ENCODE results near the gene COASY.

The COASY gene

DNA sequence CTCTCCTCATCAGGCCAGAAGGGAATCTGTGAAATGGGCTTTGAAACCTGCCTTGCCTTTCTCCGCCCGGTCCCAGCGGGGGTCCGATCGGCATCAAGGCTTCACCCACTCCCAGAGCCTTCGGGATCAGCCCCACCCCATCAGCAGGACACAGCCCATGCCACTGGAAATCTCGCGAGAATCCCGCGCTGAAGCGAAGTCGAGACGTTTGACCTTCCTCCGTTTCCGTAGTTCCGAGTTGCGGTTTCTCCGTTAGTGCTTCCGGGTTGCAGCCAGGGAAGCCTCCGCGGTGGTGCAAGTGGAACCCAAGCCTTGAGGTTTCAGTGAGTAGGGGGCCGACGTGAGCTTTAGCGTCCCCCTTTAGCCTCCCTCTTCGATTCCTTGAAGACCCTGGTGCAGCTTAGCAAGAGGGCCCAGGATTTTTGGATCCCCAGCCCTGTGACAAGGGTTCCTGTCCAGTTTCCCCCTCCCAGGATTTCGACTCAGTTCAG is at the start of gene COASY:
Gene COASY, plus strand, starts transcription at position 252 of the 491 bp plus-strand sequence. CDS start 475 bp downstream, outside the sequence.
- peak within 1 kb of the TSS; percentile 80 to 97 (median 92) for H3K4me3 ChIP-seq
- no peaks in the 10 kb centered on the region for H3K9me3 ChIP-seq (replicated peaks in 1 of 11)
- peak within 1 kb of the TSS; percentile 90 to 98 (median 95) for H3K9ac ChIP-seq
- peaks cover 26 to 49% (median 44%) of the 10 kb centered on the region in 10 experiments for H3K4me1 ChIP-seq
- H4K20me1 ChIP-seq: no peaks in the 10 kb centered on the region
- peaks cover 29 to 37% (median 34%) of the 10 kb centered on the region in 11 experiments for H3K36me3 ChIP-seq
- peak within 1 kb of the TSS; percentile 84 to 95 (median 90) for H3K27ac ChIP-seq
- TF ChIP-seq Cebpa-rat (IDR thresholded peaks at IDR 0.05): no peak
- H3K4me2 ChIP-seq: peak within 1 kb of the TSS; percentile 94 to 100 (median 99)
- no peaks in the 10 kb centered on the region for H3K27me3 ChIP-seq

DNA sequence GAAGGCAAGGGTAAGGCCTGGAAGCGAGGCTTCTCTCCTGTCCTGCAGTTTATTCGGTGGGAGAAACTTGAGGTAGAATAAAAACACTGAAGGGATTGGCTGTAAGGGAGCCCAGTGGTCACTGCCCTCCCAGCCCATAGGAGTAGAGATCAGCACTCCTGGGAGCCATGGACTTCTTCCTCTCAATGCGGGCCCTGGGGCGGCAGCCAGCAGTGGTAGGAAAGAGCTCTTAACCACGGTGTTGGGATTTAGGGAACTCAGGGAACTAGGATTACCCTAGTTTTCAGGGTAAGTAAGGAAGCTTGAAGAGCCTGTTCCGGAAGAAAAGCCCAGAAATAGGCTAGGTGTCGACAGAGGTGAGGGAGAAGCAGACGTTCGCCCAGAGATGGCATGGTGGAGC is 49.7 kb upstream of the COASY start:
- no peak for TF ChIP-seq Cebpa-rat (IDR thresholded peaks at IDR 0.05)
- H3K4me3 ChIP-seq: no peak overlapping the region
- peak overlapping the region in 1 of 11 experiments; percentile 37; a peak in 2 of 22 replicates for H3K9ac ChIP-seq
- peaks cover 0 to 100% (median 0%) of the 10 kb centered on the region in 11 experiments; a peak in 7 of 22 replicates for H3K36me3 ChIP-seq
- H3K4me1 ChIP-seq: peaks cover 39 to 79% (median 53%) of the 10 kb centered on the region in 10 experiments
- H4K20me1 ChIP-seq: peaks cover 0 to 100% (median 0%) of the 10 kb centered on the region in 11 experiments; a peak in 7 of 22 replicates
- no peaks in the 10 kb centered on the region for H3K9me3 ChIP-seq (replicated peaks in 1 of 11)
- H3K27me3 ChIP-seq: peaks cover 0 to 18% (median 0%) of the 10 kb centered on the region in 11 experiments; a peak in 1 of 22 replicates
- H3K4me2 ChIP-seq: peak overlapping the region in 9 of 11 experiments; percentile 31 to 62 (median 48); a peak in 17 of 22 replicates
- no peak overlapping the region for H3K27ac ChIP-seq

DNA sequence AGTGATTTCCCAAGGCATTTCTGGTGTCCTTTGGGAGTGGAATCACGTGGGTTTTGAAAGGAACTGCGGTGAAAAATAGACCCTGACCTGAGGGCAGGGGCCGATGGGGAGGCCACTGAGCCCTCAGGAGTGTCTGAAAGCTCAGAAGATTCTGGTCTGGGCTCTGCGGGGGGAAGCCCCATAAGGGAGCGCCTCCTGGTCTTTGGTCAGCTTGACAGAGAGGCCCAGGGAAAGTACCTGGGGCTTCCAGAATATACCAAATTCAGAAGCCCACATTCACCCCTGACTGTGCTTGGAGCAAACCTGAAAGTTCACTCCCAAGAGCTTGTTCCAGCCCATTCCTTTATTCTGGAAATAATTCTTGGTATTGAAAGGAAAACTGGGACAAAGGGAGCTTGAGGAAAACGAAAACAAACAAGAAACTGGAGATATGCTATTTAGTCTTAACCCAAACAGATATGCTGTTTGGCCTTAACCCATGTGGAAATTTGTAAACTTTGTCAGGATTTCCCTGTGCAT is 49.2 kb upstream of the COASY start:
- Histone ChIP-seq H3K36me3 (peaks cover 0 to 95% (median 0%) of the 10 kb centered on the region in 11 experiments; a peak in 7 of 22 replicates), H3K4me2 (peak overlapping the region in 9 of 11 experiments; percentile 31 to 62 (median 48); a peak in 16 of 22 replicates), H3K4me1 (peaks cover 42 to 79% (median 57%) of the 10 kb centered on the region in 10 experiments)

DNA sequence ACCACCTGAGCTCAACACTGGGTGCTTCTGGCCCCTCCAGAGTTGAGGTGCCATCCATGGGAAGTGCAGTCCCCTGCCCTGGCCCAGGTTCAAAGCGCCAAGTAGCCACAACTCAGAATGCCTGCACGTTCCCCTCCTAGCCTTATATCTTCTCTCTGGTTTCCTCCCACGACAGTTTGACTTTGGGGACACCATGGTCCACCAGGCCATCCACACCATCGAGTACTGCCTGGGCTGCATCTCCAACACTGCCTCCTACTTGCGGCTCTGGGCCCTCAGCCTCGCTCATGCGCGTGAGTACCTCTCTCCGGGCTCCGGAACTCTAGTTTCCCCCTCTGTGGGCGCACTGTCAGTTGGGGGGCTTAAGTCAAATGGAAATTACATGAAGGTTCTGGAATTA is 48.3 kb upstream of the COASY start:
- Histone ChIP-seq H3K4me2 (no peak overlapping the region), H3K27me3 (peaks cover 0 to 13% (median 0%) of the 10 kb centered on the region in 11 experiments; a peak in 1 of 22 replicates), H4K20me1 (peaks cover 0 to 99% (median 0%) of the 10 kb centered on the region in 11 experiments; a peak in 7 of 22 replicates), H3K9ac (no peak overlapping the region; a peak in 1 of 22 replicates), H3K27ac (no peak overlapping the region), H3K4me3 (no peak overlapping the region), H3K36me3 (peaks cover 0 to 86% (median 0%) of the 10 kb centered on the region in 11 experiments; a peak in 6 of 22 replicates), H3K9me3 (replicated peaks in 1 of 11) (no peaks in the 10 kb centered on the region), H3K4me1 (peaks cover 43 to 79% (median 58%) of the 10 kb centered on the region in 10 experiments)
- no peak for TF ChIP-seq Cebpa-rat (IDR thresholded peaks at IDR 0.05)

More for the DNA sequence above, 49.2 kb upstream of the COASY start:
- H3K27me3 ChIP-seq: peaks cover 0 to 13% (median 0%) of the 10 kb centered on the region in 11 experiments; a peak in 1 of 22 replicates
- peak overlapping the region in 1 of 11 experiments; percentile 37; a peak in 2 of 22 replicates for H3K9ac ChIP-seq
- TF ChIP-seq Cebpa-rat (IDR thresholded peaks at IDR 0.05): no peak
- H3K9me3 ChIP-seq (replicated peaks in 1 of 11): no peaks in the 10 kb centered on the region
- peaks cover 0 to 99% (median 0%) of the 10 kb centered on the region in 11 experiments; a peak in 7 of 22 replicates for H4K20me1 ChIP-seq
- H3K27ac ChIP-seq: no peak overlapping the region
- H3K4me3 ChIP-seq: no peak overlapping the region

DNA sequence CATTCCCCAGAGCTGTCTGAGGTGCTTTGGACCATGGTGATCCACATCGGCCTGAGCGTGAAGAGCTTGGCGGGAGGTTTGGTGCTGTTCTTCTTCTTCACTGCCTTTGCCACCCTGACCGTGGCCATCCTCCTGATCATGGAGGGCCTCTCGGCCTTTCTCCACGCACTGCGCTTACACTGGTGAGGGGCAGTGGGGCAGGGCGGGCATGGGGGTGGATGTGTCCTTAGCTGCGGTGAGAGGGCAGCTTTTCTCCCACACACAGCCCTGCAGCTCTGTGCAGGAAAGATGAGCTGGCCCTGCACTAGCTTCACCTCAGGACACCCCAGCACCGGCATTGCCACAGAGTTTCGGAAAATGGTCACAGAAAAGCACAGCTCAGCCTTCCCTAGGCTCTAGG is 47.7 kb upstream of the COASY start:
- no peak for TF ChIP-seq Cebpa-rat (IDR thresholded peaks at IDR 0.05)
- H3K27me3 ChIP-seq: peaks cover 0 to 13% (median 0%) of the 10 kb centered on the region in 11 experiments; a peak in 1 of 22 replicates
- peaks cover 43 to 79% (median 58%) of the 10 kb centered on the region in 10 experiments for H3K4me1 ChIP-seq
- H3K36me3 ChIP-seq: peaks cover 0 to 84% (median 0%) of the 10 kb centered on the region in 11 experiments; a peak in 6 of 22 replicates
- H3K4me3 ChIP-seq: no peak overlapping the region
- H3K4me2 ChIP-seq: no peak overlapping the region
- no peak overlapping the region for H3K27ac ChIP-seq
- H3K9ac ChIP-seq: peak overlapping the region in 1 of 11 experiments; percentile 16; a peak in 2 of 22 replicates
- peaks cover 0 to 99% (median 0%) of the 10 kb centered on the region in 11 experiments; a peak in 7 of 22 replicates for H4K20me1 ChIP-seq
- no peaks in the 10 kb centered on the region for H3K9me3 ChIP-seq (replicated peaks in 1 of 11)

DNA sequence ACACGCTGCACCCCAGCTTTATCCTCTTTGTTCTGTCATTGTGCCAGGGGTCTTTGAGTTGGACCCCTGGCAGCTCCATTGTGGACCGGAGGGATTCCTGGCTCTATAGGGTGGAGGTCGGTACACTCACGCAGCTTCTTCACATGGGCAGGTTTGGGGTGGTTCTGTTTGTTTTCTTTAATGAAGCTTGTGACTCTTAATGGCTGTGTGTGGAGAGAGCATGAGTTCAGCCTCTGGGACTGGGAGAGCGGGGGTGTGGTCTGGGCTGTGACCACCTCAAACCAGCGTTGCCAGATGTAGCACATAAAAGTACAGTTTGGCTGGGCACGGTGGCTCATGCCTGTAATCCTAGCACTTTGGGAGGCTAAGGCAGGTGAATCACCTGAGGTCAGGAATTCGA is 47.1 kb upstream of the COASY start:
- H3K4me1 ChIP-seq: peaks cover 43 to 79% (median 58%) of the 10 kb centered on the region in 10 experiments
- H3K27ac ChIP-seq: no peak overlapping the region
- no peak for TF ChIP-seq Cebpa-rat (IDR thresholded peaks at IDR 0.05)
- H3K27me3 ChIP-seq: peaks cover 0 to 13% (median 0%) of the 10 kb centered on the region in 11 experiments; a peak in 1 of 22 replicates
- H3K9ac ChIP-seq: peak overlapping the region in 1 of 11 experiments; percentile 16; a peak in 2 of 22 replicates
- no peak overlapping the region for H3K4me2 ChIP-seq
- H4K20me1 ChIP-seq: peaks cover 0 to 98% (median 0%) of the 10 kb centered on the region in 11 experiments; a peak in 7 of 22 replicates
- peaks cover 0 to 83% (median 0%) of the 10 kb centered on the region in 11 experiments; a peak in 6 of 22 replicates for H3K36me3 ChIP-seq
- H3K9me3 ChIP-seq (replicated peaks in 1 of 11): no peaks in the 10 kb centered on the region
- no peak overlapping the region for H3K4me3 ChIP-seq

DNA sequence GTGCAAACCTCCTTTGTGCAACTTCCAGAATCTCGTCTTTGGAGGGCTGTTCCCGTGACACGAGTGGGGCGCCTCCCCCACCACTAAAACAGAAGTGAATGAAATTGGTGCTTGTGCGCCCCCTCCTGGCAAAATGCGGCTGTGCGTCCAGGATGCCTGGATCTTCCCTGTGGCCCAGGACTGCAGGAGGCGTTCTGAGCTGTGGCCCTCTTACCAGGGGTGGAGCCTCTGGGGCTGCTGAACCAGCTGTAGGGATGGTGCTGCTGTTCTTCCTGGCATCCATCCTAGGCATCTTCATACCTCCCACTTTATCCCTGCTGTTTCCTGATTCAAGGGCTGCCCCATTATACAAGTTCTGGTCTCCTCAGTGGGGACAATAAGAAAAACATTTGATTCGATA is 44.4 kb upstream of the COASY start:
- Histone ChIP-seq H3K4me2 (peak overlapping the region in 10 of 11 experiments; percentile 72 to 95 (median 83); a peak in 21 of 22 replicates), H3K9ac (peak overlapping the region in 5 of 11 experiments; percentile 20 to 75 (median 43); a peak in 3 of 22 replicates), H3K36me3 (peaks cover 0 to 78% (median 0%) of the 10 kb centered on the region in 11 experiments; a peak in 7 of 22 replicates), H4K20me1 (peaks cover 0 to 98% (median 0%) of the 10 kb centered on the region in 11 experiments; a peak in 6 of 22 replicates), H3K27me3 (peaks cover 0 to 5% (median 0%) of the 10 kb centered on the region in 11 experiments; a peak in 1 of 22 replicates), H3K9me3 (replicated peaks in 1 of 11) (no peaks in the 10 kb centered on the region), H3K4me1 (peaks cover 33 to 70% (median 49%) of the 10 kb centered on the region in 10 experiments), H3K27ac (peak overlapping the region in 2 of 11 experiments; percentile 75 to 83; a peak in 5 of 22 replicates), H3K4me3 (peak overlapping the region in 2 of 10 experiments; percentile 28 to 39; a peak in 2 of 20 replicates)
- no peak for TF ChIP-seq Cebpa-rat (IDR thresholded peaks at IDR 0.05)

DNA sequence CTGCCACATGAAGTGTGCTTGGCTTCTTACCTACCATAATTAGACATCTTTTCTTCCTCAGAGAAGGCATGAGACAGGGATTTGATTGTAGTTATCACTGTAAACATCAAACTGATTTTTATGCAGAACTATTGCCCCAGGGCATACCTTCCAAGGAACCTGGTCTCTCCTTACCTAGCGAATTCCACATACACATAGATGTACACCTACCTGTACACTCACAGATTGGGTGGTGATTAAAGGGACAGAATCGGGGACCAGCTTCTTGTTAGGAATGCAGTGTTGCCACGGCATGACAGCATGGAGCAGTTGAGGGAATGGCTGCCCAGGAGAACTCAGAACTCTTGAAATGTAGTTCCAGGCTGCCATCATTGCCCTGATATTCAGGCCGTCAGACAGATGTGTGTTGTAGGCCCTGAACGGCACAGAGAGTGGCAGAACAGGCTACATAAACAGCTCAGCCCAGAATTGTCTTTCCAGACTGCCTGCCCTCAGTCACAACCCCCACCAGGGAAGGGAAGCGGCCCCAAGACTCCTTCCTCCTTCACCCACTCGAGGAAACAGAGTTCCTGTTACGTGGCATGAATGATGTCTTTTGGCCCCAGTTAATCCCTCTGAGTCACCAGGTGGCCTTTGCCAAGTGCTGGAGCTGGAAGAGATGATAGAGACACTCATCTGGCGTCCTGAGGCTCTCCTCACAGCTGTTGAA is 43.7 kb upstream of the COASY start:
- H3K9ac ChIP-seq: peak overlapping the region; percentile 1 to 75 (median 34); a peak in 16 of 22 replicates
- peak overlapping the region in 8 of 11 experiments; percentile 20 to 83 (median 54); a peak in 13 of 22 replicates for H3K27ac ChIP-seq
- peaks cover 28 to 67% (median 45%) of the 10 kb centered on the region in 10 experiments for H3K4me1 ChIP-seq

More for the DNA sequence above, 43.7 kb upstream of the COASY start:
- peaks cover 0 to 98% (median 0%) of the 10 kb centered on the region in 11 experiments; a peak in 6 of 22 replicates for H4K20me1 ChIP-seq
- H3K36me3 ChIP-seq: peaks cover 0 to 78% (median 0%) of the 10 kb centered on the region in 11 experiments; a peak in 7 of 22 replicates
- peak overlapping the region; percentile 40 to 95 (median 80) for H3K4me2 ChIP-seq
- peak overlapping the region in 2 of 10 experiments; percentile 28 to 39; a peak in 4 of 20 replicates for H3K4me3 ChIP-seq
- TF ChIP-seq Cebpa-rat (IDR thresholded peaks at IDR 0.05): no peak
- no peaks in the 10 kb centered on the region for H3K27me3 ChIP-seq
- no peaks in the 10 kb centered on the region for H3K9me3 ChIP-seq (replicated peaks in 1 of 11)

All from BLaER1 treated with 17β-estradiol and CSF1 and Interleukin-3, amounts not matched to agents 10 nM and 100 nM (cell line).